Measurements from ENCODE around the gene DKKL1.

Gene DKKL1

DNA sequence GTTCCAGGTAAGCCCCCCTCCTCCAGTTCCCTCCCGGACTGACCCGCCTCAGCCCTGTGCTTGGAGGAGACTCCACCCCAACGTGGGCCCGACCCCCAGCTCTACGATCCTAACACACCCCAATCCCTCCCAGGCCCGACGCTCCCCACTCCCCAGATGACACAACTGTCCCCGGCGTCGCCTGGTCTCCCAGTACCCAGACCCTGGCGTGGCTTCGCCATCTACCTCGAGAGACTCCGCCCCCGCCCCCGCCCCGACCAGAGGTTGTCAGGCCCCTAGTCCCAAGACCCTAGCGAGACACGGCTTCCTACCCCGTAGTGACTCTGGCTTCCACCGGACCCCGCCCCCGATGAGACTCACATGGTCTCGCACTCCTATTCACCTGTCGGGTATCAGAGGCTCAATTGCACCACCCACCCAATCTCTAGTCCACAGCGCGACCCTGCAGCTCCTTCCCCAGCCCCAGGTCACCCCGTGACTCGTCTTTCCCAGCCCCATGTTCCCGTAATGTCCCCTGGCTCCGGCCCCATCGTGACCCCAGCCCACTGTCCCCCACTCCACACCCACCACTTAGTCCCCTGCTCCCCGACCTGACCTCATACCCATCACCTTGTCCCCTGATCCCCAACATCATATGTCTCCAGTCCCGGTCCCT is 25.5 kb upstream of the DKKL1 start:
- DNase-seq = no peak

DNA sequence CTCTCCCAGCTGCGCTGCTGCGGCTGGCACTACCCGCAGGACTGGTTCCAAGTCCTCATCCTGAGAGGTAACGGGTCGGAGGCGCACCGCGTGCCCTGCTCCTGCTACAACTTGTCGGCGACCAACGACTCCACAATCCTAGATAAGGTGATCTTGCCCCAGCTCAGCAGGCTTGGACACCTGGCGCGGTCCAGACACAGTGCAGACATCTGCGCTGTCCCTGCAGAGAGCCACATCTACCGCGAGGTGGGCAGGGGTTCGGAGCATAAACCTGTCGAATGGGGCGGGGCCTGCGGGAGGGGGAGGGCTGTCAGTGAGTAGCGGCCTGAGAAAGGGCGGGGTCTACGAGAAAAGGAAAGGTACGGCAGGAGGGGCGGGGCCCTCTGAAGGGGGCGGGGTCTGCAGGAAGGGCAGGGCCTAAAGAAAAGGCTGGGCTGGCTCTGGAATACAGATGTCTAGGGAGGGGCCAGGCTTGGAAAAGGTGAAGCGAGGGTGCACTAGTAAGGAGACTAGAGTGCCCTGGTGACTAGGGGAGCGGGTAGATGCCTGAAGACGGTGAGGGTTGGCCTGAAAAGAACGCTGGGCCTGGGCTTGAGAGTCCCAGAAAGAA is 24.9 kb upstream of the DKKL1 start:
- no peak for DNase-seq

DNA sequence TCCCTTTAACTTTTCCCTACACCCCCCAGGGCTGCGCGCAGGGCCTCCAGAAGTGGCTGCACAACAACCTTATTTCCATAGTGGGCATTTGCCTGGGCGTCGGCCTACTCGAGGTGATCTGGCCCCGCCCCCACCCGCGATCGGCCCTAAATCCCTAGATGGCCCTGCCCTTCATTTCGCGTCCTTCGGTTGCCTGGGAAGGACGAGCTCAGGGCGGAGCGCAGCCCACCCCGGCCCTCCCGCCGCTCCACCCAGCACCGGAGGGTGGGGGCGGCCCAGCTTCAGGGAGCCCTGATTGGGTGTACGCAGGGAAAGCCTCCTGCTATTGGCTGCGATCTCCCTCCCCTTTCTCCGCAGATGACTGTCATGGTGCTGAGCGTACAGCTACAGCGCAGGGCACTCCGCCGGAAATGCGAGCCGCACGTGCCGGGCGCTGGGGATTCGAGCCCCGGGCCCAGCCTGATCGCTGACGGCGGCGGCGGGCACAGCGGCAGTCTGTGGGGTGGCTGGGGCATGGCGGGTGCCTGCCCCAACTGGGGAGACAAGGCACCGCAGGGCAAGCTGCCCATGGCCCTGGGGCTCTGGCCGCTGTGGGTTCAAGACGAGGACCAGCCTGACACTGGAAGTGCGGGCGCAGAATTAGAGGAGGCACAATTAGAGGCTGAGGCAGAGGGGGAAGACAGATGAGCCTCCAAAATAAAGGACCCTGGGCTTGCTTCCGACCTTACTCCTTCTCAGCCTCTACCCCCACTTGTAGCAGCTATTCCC is 24.2 kb upstream of the DKKL1 start:
- no peak for DNase-seq

DNA sequence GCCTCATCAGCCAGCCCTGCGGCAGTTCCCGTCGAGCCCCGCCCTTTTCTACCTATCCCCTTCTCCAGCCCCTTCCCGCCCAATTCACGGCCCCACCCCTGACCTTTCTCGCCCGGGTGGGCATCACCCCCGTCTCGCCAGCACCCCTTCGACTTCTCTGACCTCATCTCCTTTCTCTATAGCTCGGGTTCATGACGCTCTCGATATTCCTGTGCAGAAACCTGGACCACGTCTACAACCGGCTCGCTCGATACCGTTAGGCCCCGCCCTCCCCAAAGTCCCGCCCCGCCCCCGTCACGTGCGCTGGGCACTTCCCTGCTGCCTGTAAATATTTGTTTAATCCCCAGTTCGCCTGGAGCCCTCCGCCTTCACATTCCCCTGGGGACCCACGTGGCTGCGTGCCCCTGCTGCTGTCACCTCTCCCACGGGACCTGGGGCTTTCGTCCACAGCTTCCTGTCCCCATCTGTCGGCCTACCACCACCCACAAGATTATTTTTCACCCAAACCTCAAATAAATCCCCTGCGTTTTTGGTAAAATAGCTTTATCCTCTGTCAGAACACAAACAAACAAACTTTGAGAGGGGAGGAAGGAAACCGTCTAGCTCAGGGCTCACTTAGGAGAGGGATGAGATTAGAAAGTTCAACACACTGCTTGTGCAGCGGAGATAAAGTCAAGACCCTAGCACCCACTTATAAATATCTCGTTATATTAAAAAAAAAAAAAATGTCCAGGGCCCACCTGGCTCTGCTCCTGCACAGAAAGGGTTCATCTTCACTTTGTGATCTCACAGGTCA is 23.4 kb upstream of the DKKL1 start:
- no peak for DNase-seq

DNA sequence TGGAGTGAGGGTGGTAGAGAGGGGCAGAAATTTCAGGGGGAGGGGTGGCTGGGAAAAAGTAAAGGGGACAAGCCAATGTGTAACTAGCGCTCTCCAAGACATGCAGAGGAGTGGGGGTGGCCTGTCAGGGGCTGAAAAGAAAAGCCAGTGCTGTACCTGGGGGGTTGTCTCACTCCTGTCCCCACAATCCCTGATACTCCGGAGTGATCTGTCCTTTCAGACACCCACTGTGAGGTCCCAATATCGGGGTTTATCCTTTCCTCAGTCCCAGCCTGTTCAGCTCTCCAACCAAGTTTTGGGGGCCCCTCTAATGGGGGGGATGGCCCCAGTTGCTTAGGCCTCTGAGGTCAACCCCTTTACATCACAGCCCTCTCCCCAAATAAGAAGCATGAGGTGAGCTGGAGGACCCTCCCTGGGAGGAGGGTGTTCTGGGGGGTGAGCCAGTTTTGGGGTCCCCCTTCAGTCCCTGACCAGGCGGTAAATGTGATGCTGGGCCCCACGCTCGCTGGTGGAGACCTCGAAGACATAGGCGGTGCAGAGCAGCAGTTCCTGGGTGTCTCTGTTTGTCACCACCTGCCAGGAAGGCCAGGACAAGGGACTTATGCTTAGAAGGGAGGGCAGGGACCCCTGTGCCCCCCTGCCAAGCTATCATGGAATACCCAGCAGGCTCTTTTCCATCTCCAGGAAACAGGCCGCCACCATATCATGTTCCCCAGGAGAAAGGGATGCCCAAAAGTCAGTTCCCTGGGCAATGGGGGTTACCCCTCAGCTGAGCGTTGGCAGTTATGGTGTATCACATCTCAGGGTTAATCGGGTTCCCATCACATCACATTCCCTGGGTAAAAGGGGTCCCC is 22.6 kb upstream of the DKKL1 start:
- no peak for DNase-seq

DNA sequence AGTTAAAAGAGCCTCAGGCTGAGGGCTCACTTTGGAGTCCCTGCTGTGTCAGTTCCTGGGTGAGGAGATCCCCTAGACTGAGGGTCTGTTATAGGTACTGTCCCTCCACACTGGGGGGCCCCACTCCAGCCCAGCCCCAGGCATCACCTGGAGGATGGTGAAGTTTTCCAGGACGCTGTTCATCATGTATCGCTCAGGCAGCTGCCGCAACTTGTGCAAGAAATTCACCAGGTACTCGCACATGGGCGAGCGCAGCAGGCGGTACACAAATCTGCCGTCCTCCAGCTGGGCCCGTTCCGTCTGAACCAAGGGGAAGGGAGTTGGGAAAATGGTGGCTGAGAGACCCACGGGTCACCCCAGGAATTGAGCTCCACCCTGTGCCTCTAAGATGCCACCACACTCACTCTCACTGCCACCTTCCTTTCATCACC is 21.4 kb upstream of the DKKL1 start:
- no peak for DNase-seq

DNA sequence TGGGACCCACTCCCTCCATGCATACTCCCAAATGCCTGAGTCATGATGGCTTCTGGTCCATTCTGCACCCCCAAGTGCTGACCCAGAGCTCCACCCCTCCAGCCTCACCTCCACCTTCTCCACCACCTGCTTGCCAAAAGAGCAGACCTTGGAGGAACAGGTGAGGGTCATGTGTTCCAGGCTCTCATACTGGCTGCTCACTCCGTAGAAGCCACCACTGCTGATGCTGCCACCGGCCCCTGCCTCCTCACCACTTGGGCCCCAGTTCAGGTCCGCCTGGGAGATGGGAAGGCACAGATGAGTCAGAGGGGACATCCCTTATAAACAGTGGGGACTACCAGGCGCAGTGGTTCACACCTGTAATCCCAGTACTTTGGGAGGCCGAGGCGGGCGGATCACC is 20.6 kb upstream of the DKKL1 start:
- no peak for DNase-seq

DNA sequence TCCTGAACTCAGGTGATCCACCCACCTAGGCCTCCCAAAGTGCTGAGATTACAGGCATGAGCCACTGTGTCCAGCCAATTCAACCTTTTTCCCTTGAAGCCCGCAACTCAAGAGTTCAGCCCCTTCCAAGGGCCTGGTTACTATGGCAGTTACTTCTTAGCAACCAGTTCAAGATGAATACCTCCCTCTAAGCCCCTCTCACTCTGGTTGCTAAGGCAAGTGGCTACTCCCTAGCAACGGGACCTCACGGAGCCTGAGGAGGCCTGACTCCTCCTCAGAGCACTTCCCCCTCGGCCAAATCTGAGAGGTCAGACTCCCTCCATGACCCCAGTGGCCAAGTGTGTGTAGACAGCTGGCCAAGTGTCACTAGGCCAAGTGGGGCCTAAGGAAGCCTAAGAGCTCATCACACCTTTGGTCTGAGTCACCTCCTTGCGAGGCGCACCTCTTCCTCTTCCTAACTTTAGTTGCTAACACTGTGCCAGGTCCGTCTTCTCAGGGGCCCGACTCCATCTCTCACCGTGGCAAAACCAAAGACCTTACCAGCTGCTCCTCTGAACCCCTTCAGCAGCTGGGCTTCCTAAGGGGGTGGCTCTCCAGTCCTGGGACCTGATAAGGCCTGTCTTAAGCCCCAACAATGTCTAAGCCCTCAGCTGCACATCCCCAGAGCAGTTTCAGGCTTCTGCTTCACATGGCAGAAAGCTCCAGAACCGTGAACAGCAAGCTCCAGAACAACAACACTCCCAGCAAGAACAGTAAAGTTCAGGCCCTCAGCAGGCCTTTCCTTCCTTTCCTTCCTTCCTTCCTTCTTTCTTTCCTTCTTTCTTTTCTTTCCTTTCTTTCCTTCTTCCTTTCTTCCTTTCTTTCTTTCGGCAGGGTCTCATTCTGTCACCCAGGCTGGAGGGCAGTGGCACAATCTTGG is 18.9 kb upstream of the DKKL1 start:
- DNase-seq = no peak

DNA sequence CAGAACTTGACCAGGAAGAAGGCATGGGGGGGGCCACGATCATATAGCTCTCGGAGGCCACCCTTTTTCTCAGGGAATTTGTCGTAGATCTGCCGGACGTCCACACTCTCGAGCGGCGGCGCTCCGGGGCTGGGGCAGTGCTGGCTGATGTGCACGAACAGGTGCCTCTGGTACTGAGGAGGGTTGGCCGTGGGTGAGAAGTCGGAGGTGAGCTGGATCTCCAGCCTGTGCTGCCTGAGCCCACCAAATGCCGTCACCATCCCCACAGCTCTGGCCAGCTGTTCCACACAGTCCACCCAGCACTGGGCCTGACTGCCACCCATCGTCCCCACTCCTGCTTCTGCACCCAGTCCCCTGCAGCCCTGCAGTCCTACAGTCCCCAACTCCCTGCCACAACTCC is 16.5 kb upstream of the DKKL1 start:
- DNase-seq = no peak

DNA sequence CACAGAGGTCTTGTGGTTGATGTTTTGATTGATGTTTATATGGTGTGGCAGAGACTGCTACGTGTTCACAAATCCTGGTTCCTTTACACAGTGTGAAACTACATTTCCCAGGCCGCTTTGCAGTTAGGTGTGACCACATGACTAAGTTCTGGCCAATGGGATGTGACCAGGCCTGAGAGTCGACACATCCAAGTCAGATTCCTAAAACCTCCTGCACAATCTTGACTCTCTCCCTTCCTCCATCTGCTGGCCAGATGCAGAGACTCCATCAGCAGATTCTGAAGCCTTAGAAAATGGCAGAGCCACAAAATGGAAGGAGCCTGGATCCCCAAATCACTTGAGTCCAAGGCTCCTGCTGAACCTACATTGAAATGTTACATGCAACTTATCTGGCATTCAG is 15.8 kb upstream of the DKKL1 start:
- DNase-seq = no peak

DNA sequence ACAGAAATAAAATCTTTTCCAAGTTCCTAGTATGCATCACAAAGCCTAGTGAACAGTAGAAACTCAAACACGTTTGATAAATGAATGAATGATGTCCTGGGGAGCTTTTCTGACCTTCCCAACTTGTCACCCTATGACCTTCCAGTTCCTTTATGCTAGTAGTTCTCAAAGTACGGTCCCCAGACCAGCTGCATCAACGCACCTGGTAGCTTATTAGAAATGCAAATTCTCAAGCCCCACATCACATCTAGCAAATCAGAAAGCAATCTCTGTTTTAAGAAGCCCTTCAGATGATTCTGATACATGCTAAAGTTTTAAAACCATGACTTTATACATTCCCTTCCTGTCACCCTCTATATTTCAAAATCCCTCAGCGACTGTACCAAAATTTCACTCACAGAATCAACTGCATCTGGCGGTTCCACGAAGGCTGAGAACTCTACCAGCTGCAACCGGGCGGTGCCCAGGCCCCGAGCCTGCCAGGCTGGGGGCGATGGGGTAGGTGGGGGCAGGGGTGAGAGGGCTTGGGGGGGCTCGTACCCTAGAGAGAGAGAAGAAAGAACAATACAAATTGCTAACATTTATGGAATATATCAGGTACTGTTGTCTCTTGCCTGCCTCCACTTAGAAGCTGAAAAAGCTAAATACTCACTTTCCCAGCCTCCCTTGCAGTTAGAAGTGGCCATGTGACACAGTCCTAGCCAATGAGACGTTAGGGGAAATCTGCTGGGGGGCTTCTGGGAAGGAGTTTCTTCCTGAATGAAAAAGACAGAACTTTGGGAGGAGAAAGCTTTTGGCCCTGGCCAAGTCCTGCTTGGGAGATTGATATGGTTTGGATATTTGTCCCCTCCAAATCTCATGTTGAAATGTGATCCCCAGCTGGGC is 15.1 kb upstream of the DKKL1 start:
- DNase-seq = no peak

DNA sequence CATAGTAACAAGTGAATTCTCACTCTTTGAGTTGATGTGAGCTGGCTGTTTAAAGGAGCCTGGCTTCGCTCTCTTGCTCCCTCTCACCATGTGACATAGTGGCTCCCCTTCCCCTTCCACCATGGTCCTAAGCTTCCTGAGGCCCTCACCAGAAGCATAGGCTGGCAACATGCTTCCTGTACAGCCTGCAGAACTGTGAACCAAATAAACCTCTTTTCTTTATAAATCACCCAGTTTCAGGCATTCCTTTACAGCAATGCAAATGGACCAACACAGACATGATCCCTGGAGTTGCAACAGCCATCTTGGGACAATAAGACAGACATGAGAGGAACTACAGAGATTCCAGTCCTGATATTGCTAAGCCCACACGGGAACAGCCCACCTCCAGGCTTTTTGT is 14.1 kb upstream of the DKKL1 start:
- DNase-seq = no peak

DNA sequence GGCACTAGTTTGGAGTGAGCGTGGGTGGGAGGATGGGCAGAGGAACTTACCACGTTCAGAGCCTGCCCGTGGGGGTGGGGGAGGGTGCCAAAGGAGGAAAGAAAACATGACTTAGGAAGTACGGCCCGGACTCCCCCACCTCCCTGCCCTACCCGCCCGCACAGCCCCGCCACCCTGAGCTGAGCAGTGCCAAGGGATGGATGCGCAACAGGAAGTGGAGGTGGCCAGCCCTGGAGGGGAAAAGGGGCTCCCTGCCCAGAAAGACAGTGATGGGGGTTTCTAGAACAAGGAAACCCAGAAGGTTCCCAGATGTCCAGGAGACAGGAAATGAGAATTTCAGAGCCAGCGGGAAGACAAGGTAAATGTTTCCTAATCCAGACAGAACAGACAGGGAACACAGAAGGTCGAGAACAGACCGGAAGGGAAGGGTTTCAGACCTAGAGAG is 7.7 kb upstream of the DKKL1 start:
- no peak for DNase-seq

DNA sequence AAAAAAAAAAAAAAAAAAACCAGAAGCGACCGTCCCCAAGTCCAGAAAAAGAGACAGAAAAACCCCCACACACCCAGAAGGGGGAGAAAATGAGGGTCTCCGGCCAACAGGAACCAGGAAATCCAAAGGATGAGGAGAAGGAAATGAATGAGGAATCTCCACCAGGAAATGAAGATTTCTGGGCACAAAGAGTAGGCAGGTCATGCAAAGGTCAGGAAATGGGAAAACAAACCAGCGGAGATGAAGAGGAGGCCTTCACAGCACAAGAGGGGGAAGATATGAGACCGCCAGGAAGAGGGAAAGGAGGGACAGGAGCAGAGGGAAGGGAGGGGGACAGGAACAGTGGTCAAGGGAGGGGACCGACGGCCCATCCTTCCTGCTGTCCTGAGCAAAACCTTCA is 7.3 kb upstream of the DKKL1 start:
- DNase-seq = no peak

DNA sequence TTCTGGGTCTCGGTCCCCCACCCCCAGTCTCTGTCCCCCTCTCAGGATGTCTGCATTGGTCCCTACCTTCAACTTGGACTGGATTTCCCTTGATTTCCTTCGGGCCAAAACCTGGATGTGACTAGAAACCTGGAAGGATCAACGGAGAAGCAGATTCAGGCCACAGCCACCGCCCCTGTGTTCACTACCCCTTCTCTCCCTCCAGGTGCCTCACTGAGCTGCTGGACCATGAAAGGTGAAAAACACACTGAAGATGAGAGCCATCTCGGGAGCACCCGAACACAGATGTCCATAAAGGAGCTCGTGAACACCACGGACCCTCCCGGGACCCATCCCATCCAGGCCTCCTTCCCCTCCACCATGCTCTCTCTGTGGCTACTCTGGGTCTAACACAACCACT is 6.5 kb upstream of the DKKL1 start:
- DNase-seq = no peak

DNA sequence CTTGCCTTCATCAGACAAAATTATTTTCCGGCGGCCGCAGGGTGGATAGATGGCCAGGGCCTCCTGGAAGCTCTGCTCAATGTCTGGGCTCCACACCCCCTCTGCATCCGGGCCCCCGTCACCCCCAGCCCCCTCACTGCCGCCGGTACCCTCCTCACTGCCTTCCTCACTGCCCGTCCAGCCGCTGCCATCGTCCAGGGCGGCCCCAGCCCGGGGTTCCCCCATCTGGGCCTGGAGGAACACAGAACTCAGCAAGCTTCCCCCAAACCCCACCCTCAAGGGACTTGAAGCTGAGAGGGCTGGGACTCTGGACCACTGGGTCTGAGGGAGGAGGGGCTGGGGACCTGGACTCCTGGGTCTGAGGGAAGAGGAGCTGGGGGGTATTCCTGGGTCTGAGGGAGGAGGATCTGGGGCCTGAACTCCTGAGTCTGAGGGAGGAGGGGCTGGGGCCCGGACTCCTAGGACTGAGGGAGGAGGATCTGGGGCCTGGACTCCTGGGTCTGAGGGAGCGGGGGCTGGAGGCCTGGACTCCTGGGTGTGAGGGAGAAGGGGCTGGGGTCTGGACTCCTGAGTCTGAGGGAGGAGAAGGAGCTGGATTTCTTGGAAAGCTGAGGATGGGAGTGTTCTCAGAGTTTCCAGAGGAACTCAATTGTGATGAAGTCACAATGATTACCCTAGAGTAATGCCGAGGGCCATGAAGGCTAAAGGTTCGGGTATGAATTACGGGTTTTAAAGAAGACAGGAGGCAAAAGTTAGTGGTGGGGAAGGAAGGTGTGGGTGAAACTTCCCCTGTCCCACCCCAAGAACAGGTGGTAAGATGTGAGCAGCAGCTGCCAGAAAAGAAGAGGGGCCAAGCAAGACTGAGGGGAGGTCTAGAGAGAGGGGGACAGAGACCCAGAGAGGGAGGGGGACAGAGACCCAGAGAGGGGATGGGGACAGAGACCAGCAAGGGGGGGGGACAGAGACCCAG is 3.5 kb upstream of the DKKL1 start:
- DNase-seq = no peak

DNA sequence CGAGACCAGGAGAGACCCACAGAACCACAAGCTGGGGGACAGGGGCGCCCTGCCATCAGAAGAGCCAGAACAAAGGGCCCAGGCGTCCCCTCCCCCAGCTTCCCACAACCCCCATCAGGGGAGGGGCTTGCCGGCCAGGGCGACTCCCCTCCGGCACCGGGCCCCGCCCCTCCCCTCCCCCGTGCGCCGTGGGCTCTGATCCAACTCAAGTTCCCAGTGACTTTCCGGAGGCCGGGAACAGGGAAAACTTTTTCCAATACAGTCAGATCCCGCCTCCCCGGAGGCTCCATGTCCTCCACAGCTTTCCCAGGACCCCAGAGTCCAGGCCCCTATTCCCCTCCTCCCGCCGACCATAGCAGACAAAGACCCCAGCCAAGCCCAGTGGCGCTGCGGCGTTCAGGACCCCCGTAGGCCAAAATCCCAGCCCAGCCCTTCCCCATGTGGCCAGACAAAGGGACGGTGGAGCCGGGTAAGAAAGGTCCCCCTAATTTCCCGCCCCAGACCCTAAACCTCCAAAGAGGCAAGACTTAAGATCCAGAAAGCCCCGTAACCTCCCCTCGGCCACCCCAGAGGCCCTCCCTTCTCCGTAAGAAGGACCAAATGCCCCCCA is 2.1 kb upstream of the DKKL1 start:
- no peak for DNase-seq
